ENCODE measurements around the gene ZNF254. TPM values are rescaled to one million over a fixed set of nuclear protein-coding genes. Genes with fewer than 3 reads are reported as not detected.

The ZNF254 gene
- total and polyA plus RNA-seq, 4 donors: 17.2 to 63.0 (median 26.5) TPM

DNA sequence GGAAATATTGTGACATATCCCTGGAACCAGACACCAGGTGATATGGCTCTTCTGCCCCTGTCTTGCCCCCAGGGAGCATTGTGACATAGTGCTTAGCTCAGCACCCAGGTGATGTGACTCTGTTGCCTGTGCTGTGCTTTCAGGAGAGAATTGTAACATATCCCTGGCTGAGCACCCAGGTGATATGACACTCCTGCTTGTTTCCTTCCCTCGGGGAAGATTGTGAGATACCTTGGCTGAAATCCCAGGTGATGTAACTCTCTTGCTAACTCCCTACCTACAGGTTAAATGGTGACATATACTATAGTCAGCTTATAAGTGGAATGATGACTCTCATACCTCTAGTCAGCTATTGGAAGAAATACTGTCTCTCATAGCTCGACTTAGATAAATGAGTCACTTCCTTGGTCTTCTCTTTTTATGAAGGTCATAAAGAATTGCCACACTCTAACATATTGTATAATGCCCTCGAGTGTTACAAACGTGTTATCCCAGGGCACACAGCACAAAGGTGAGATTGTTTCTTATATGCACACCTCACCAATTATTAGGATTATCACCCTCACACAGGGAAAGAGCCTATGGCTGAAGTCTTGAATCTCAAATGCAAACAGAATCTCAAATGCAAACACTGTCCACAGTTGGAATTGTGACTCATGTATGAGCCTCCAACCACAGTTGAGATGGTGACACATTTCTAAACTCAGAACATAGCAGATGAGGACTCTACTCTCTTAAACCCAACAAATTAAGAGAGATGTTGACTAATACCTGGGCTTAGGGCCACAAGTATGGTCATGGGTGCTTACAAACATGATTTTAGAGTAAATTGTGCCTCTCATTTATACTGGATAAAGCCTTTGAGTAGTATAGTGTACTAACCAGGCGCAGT, 32.7 kb upstream of the ZNF254 start:
- no peak for DNase-seq (ENCODE audit: low read depth in 4 of 6, low spot score in 6 of 6)
- no peaks in the 10 kb centered on the region for H3K4me1 ChIP-seq (ENCODE audit: control insufficient read depth, insufficient read depth, low read length)
- no peaks in the 10 kb centered on the region for H3K9me3 ChIP-seq (ENCODE audit: control insufficient read depth, insufficient read depth, low read length)
- no peak overlapping the region for H3K27ac ChIP-seq (ENCODE audit: low read depth, low read length)
- WGBS (ENCODE audit: insufficient coverage): no CpG with 5 or more reads among the region's 5 CpGs
- H3K27me3 ChIP-seq (ENCODE audit: control insufficient read depth, insufficient read depth, low read length): no peaks in the 10 kb centered on the region
- H3K4me3 ChIP-seq (ENCODE audit: low read depth, low read length): no peak overlapping the region
- H3K36me3 ChIP-seq (ENCODE audit: control insufficient read depth, insufficient read depth, low read length): peaks cover 36% of the 10 kb centered on the region

DNA sequence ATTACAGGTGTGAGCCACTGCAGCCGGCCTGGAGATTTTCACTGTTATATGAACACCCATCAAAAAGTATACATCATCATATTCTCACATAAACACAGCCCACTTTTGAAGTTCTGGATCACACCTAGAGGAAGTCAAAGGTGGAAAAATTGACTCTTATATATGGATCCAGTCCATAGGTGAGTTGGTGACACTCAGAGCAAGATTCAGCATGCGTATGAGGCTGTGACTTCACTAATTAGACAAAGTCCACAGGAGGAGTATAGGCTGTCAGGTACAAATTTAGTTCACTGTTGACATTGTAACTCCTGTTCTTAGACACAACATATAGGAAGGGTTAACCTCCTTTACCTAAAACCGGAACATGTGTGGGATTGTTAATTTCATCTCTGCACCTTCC, 31.4 kb upstream of the ZNF254 start:
- no peak for DNase-seq (ENCODE audit: low read depth in 4 of 6, low spot score in 6 of 6)
- H3K36me3 ChIP-seq (ENCODE audit: control insufficient read depth, insufficient read depth, low read length): peaks cover 30% of the 10 kb centered on the region
- H3K27ac ChIP-seq (ENCODE audit: low read depth, low read length): no peak overlapping the region
- no peaks in the 10 kb centered on the region for H3K9me3 ChIP-seq (ENCODE audit: control insufficient read depth, insufficient read depth, low read length)
- WGBS (ENCODE audit: insufficient coverage): 100% methylated on average over 1 of the region's 3 CpGs
- H3K27me3 ChIP-seq (ENCODE audit: control insufficient read depth, insufficient read depth, low read length): no peaks in the 10 kb centered on the region
- no peak overlapping the region for H3K4me3 ChIP-seq (ENCODE audit: low read depth, low read length)
- no peaks in the 10 kb centered on the region for H3K4me1 ChIP-seq (ENCODE audit: control insufficient read depth, insufficient read depth, low read length)

DNA sequence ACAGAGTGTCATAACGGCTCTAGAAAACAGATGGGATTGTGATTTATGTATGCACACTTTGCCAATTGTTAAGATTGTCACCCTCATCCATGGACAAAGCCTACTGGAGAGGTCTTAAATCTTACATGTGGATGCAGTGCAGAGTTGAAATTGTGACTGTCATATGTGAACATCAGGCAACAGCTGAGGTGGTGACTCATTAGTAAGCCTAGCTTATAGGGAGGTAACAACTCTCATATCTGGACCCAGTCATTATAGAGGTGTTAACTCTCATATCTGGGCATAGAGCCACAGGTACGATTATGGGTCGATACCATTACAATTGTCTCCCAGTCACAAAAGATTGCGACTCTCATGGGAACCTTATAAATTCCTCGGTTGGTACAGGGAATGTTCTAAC, 29.8 kb upstream of the ZNF254 start:
- Histone ChIP-seq H3K4me3 (ENCODE audit: low read depth, low read length) (no peak overlapping the region), H3K9me3 (ENCODE audit: control insufficient read depth, insufficient read depth, low read length) (no peaks in the 10 kb centered on the region), H3K27ac (ENCODE audit: low read depth, low read length) (no peak overlapping the region), H3K4me1 (ENCODE audit: control insufficient read depth, insufficient read depth, low read length) (no peaks in the 10 kb centered on the region), H3K36me3 (ENCODE audit: control insufficient read depth, insufficient read depth, low read length) (peaks cover 15% of the 10 kb centered on the region), H3K27me3 (ENCODE audit: control insufficient read depth, insufficient read depth, low read length) (no peaks in the 10 kb centered on the region)
- 90% methylated on average over 2 of the region's 5 CpGs for WGBS (ENCODE audit: insufficient coverage)
- no peak for DNase-seq (ENCODE audit: low read depth in 4 of 6, low spot score in 6 of 6)

DNA sequence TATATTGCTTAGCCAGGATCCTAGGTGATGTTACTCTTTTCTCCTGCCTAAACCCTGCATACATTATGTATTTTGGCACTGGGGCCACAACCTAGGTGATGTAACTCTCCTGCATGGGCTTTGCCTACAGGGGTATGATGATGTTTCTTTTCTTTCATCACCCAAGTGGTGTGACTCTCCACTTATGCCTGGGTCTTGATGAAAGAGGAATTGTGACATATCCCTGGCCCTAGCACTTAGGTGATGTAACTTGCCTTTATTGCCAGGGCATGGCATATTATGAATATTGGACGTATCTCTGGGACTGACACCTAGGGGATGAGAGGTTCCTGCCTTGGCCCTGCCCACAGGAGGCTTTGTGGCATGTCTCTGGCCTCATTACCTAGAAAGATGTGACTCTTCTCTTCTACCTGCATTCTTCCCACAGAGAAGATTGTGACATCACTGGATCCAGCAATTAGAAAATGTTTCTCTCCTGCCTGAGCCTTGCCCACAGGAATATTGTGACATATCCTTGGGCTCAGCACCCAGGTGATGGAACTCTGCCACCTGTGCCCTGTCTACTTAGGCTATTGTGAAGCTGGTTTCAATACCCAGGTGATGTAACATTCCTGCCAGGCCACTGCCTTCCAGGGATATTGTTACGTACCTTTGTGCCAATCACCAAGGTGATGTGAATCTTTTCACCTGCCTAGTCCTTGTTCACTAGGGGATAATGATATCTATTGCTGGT, 27.3 kb upstream of the ZNF254 start:
- no peak for DNase-seq (ENCODE audit: low read depth in 4 of 6, low spot score in 6 of 6)
- Histone ChIP-seq H3K4me1 (ENCODE audit: control insufficient read depth, insufficient read depth, low read length) (no peaks in the 10 kb centered on the region), H3K36me3 (ENCODE audit: control insufficient read depth, insufficient read depth, low read length) (peaks cover 13% of the 10 kb centered on the region), H3K4me3 (ENCODE audit: low read depth, low read length) (no peak overlapping the region), H3K9me3 (ENCODE audit: control insufficient read depth, insufficient read depth, low read length) (no peaks in the 10 kb centered on the region), H3K27ac (ENCODE audit: low read depth, low read length) (no peak overlapping the region), H3K27me3 (ENCODE audit: control insufficient read depth, insufficient read depth, low read length) (no peaks in the 10 kb centered on the region)
- WGBS (ENCODE audit: insufficient coverage): 100% methylated on average over 2 of the region's 2 CpGs

DNA sequence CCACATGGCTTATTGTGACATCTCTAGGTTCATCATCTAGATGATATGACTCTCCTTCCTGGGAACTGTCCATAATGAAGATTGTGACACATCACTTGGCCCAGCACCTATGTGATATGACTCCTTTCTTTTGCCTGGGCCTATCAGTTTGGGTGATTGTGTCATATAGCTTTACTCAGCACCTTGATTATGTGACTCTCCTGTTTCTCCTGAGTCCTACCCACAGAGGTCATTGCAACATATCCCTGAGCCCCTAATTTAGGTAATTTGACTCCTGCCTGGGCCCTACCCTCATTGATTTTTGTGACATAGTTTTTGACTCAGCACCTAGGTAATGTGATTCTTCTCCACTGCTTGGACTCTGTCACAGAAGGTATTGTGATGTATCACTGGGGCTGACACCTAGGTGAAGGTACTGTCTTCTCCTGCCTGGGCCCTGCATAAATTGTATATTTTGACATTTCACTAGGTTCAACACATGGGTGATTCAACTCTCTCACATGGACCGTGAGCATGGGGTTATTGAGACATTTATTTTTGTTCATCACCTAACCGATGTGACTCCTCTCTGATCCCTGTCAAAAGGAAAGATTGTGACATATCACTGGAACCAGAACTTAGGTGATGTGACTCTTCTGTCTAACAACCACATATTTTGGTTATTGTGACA, 26.2 kb upstream of the ZNF254 start:
- Histone ChIP-seq H3K4me3 (ENCODE audit: low read depth, low read length) (no peak overlapping the region), H3K36me3 (ENCODE audit: control insufficient read depth, insufficient read depth, low read length) (peaks cover 13% of the 10 kb centered on the region), H3K27ac (ENCODE audit: low read depth, low read length) (no peak overlapping the region), H3K9me3 (ENCODE audit: control insufficient read depth, insufficient read depth, low read length) (no peaks in the 10 kb centered on the region), H3K27me3 (ENCODE audit: control insufficient read depth, insufficient read depth, low read length) (no peaks in the 10 kb centered on the region), H3K4me1 (ENCODE audit: control insufficient read depth, insufficient read depth, low read length) (no peaks in the 10 kb centered on the region)
- DNase-seq (ENCODE audit: low read depth in 4 of 6, low spot score in 6 of 6): no peak
- WGBS (ENCODE audit: insufficient coverage): 82% methylated on average over 2 of the region's 2 CpGs

DNA sequence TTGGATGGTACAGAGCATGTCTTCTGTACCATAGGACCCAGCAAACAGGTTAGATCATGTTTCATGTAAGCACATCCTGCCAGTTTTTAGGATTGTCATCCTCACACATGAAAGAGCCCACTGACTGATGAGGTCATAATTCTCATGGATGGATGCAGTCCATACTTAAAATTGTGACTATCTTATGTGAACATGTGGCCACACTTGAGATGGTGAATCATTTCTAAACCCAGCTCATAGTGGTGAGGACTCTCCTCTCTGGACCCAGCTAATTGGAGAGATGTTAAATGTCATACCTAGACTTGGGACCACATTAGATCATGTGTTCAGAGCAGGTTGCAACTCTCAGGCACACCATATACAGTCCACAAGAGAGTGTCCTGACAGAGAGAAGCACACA, 24.8 kb upstream of the ZNF254 start:
- Histone ChIP-seq H3K27ac (ENCODE audit: low read depth, low read length) (no peak overlapping the region), H3K27me3 (ENCODE audit: control insufficient read depth, insufficient read depth, low read length) (no peaks in the 10 kb centered on the region), H3K9me3 (ENCODE audit: control insufficient read depth, insufficient read depth, low read length) (no peaks in the 10 kb centered on the region), H3K4me3 (ENCODE audit: low read depth, low read length) (no peak overlapping the region), H3K4me1 (ENCODE audit: control insufficient read depth, insufficient read depth, low read length) (no peaks in the 10 kb centered on the region), H3K36me3 (ENCODE audit: control insufficient read depth, insufficient read depth, low read length) (peaks cover 13% of the 10 kb centered on the region)
- no peak for DNase-seq (ENCODE audit: low read depth in 4 of 6, low spot score in 6 of 6)

DNA sequence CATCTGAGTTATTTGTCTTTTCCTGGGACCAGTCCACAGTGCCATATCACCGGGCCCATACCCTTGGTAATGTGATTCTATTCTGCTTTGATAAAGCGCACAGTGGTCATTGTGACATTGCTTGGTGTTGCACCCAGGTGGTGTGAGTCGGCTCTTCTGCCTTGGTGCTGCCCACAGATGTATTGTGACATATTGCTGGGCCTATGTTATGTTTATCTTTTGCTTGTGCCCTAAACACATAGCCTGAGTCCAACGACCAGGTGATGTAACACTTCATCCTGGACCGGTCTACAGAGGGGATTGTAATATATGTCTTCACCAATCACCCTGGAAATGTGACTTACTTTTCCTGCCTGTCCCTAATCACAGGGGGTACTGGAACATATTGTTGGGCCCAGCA, 23.7 kb upstream of the ZNF254 start:
- no peaks in the 10 kb centered on the region for H3K9me3 ChIP-seq (ENCODE audit: control insufficient read depth, insufficient read depth, low read length)
- no peak overlapping the region for H3K4me3 ChIP-seq (ENCODE audit: low read depth, low read length)
- 100% methylated on average over 3 of the region's 5 CpGs for WGBS (ENCODE audit: insufficient coverage)
- H3K4me1 ChIP-seq (ENCODE audit: control insufficient read depth, insufficient read depth, low read length): no peaks in the 10 kb centered on the region
- no peak overlapping the region for H3K27ac ChIP-seq (ENCODE audit: low read depth, low read length)
- DNase-seq (ENCODE audit: low read depth in 4 of 6, low spot score in 6 of 6): no peak
- no peaks in the 10 kb centered on the region for H3K27me3 ChIP-seq (ENCODE audit: control insufficient read depth, insufficient read depth, low read length)
- peaks cover 17% of the 10 kb centered on the region for H3K36me3 ChIP-seq (ENCODE audit: control insufficient read depth, insufficient read depth, low read length)

GRCh38 chr19:24064175-24064574, 22.8 kb upstream of the ZNF254 start:
- Histone ChIP-seq H3K4me1 (ENCODE audit: control insufficient read depth, insufficient read depth, low read length) (no peaks in the 10 kb centered on the region), H3K36me3 (ENCODE audit: control insufficient read depth, insufficient read depth, low read length) (peaks cover 9% of the 10 kb centered on the region), H3K27me3 (ENCODE audit: control insufficient read depth, insufficient read depth, low read length) (no peaks in the 10 kb centered on the region), H3K4me3 (ENCODE audit: low read depth, low read length) (no peak overlapping the region), H3K27ac (ENCODE audit: low read depth, low read length) (no peak overlapping the region), H3K9me3 (ENCODE audit: control insufficient read depth, insufficient read depth, low read length) (no peaks in the 10 kb centered on the region)
- WGBS (ENCODE audit: insufficient coverage): no CpG with 5 or more reads among the region's 1 CpG
- DNase-seq (ENCODE audit: low read depth in 4 of 6, low spot score in 6 of 6): no peak

GRCh38 chr19:24065243-24065642, 21.7 kb upstream of the ZNF254 start:
- no peaks in the 10 kb centered on the region for H3K4me1 ChIP-seq (ENCODE audit: control insufficient read depth, insufficient read depth, low read length)
- no peak overlapping the region for H3K27ac ChIP-seq (ENCODE audit: low read depth, low read length)
- no peaks in the 10 kb centered on the region for H3K9me3 ChIP-seq (ENCODE audit: control insufficient read depth, insufficient read depth, low read length)
- H3K4me3 ChIP-seq (ENCODE audit: low read depth, low read length): no peak overlapping the region
- peaks cover 7% of the 10 kb centered on the region for H3K36me3 ChIP-seq (ENCODE audit: control insufficient read depth, insufficient read depth, low read length)
- 100% methylated on average over 1 of the region's 1 CpG for WGBS (ENCODE audit: insufficient coverage)
- no peak for DNase-seq (ENCODE audit: low read depth in 4 of 6, low spot score in 6 of 6)
- no peaks in the 10 kb centered on the region for H3K27me3 ChIP-seq (ENCODE audit: control insufficient read depth, insufficient read depth, low read length)

All from spinal cord (tissue), 10 donors.